AG09319 (cell line): ENCODE results near the gene KCTD1.

ENCODE experiments used
- DNase-seq: peaks from one replicate; pipeline ENCODE4 v3.0.0-alpha.2; 2010; ENCODE audit warnings: low read depth; ENCODE audit errors: extremely low read depth
- TF ChIP-seq, protein P1 (sequence below): IDR thresholded peaks from 2 replicates; pipeline ENCODE4 v1.5.1; 2011; ENCODE audit warnings: low read depth, mild to moderate bottlenecking, inconsistent platforms, low read length, moderate library complexity

Gene KCTD1

GRCh38 chr18:26479681-26480079 lies 68.7 kb downstream of the KCTD1 start:
- DNase-seq = peak; percentile 44
- TF ChIP-seq, protein P1, sequence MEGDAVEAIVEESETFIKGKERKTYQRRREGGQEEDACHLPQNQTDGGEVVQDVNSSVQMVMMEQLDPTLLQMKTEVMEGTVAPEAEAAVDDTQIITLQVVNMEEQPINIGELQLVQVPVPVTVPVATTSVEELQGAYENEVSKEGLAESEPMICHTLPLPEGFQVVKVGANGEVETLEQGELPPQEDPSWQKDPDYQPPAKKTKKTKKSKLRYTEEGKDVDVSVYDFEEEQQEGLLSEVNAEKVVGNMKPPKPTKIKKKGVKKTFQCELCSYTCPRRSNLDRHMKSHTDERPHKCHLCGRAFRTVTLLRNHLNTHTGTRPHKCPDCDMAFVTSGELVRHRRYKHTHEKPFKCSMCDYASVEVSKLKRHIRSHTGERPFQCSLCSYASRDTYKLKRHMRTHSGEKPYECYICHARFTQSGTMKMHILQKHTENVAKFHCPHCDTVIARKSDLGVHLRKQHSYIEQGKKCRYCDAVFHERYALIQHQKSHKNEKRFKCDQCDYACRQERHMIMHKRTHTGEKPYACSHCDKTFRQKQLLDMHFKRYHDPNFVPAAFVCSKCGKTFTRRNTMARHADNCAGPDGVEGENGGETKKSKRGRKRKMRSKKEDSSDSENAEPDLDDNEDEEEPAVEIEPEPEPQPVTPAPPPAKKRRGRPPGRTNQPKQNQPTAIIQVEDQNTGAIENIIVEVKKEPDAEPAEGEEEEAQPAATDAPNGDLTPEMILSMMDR = no peak

- DNase-seq = no peak
- TF ChIP-seq, protein P1 = no peak
Observed at GRCh38 chr18:26479065-26479680, 69.2 kb downstream of the KCTD1 start.

DNA sequence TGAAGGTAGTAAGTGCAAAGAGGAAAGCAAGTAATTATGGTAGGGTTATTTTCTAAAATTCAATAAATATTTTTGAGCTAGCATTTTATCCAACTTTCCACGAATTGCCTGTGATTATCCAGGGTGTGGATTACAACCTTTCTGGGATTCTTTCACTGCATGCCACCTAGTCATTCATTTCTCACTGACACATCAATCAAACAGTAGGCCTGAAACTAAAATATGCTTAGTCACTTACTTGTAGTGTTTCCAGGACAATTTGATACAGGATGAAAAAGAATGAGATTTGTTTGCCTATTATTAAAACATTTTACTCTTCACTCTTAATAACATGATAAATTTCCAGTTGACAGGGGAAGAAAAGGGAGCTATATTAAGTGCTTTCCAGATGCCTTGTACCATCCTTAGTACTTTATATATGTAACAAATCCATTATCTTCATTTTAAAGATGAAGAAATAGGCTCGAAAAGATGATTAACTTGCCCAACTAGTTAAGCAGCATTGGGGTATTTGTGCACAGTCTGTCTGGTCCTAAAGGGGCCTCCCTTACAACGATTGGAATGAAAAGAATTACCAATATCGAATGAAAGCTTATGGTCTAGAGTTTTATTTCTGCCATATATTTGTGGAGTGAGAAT lies 70.4 kb downstream of the KCTD1 start:
- TF ChIP-seq, protein P1 = no peak
- no peak for DNase-seq

DNA sequence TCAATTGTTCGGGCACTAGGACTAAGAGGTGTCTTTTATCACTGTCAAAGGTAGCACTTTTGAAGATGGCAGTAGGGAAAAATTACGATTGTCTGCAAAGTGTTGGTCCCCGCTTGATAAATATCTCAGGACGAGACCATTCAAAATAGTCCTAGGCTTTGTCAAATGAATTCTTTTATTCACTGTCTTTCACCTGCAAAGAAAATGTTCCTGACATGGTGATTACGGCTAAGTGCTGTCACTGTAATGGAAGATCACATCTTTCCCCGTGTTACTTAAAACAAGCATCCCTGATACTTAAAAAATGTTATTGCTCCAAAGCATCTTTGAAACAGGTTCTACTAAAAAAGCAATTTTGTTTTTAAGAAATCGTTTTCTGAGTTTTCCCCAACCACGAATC lies 71.7 kb downstream of the KCTD1 start:
- DNase-seq = no peak
- TF ChIP-seq, protein P1 = no peak

- no peak for DNase-seq
- TF ChIP-seq, protein P1 = no peak
Observed at GRCh38 chr18:26474542-26474941, 73.8 kb downstream of the KCTD1 start.

- no peak for DNase-seq
- TF ChIP-seq, protein P1 = no peak
Observed at GRCh38 chr18:26473672-26474071, 74.7 kb downstream of the KCTD1 start.

DNA sequence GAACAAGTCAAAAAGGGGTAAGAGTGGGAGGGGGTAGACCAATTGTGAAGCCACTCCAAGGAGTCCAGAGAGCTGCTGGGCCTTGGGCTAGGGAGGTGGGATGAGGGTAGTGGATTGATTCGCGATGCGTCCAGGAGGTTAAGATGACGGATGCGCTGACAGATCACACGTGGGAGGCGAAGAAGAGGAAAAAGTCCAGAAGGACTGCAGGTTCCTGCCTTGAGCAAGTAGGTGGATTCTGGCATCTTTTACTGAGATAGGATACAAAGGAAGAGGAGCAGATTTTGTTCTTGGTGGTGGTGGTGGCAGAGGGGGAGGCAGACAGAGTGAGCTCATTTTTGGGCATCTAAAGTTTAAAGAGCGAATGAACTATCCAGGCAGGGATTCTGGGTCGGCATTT lies 76.5 kb downstream of the KCTD1 start:
- TF ChIP-seq, protein P1 = no peak
- no peak for DNase-seq
